Peyer's patch (tissue), 4 donors: ENCODE results near the gene GMPPA. TPM values are rescaled to one million over a fixed set of nuclear protein-coding genes. Genes with fewer than 3 reads are reported as not detected.

ENCODE experiments used
- DNase-seq, 3 donors: peaks; one replicate each; pipeline ENCODE4 v3.0.0-alpha.2; 2017 to 2019
- H3K27ac ChIP-seq, 4 donors: fragments of 200-600 bp; sonication (generic); one replicate each; pipeline ENCODE4 v1.5.1; 2016 to 2019
- H3K27me3 ChIP-seq, 2 donors: fragments of 200-600 bp; sonication (generic); one replicate each; pipeline ENCODE4 v1.5.1; 2019
- H3K36me3 ChIP-seq, 3 donors: fragments of 200-600 bp; sonication (generic); one replicate each; pipeline ENCODE4 v1.5.1; 2016 to 2019
- H3K4me1 ChIP-seq, 4 donors: fragments of 200-600 bp; sonication (generic); one replicate each; pipeline ENCODE4 v1.5.1; 2016 to 2019
- H3K4me3 ChIP-seq, 4 donors: fragments of 200-600 bp; sonication (generic); 1 replicate in 3 of 4; 2 replicates in 1 of 4; pipeline ENCODE4 v1.5.1; 2016 to 2019; ENCODE audit warnings: mild to moderate bottlenecking in 1 of 4
- H3K9me3 ChIP-seq, 4 donors: fragments of 200-600 bp; sonication (generic); one replicate each; pipeline ENCODE4 v1.5.1; 2016 to 2019; ENCODE audit warnings: mild to moderate bottlenecking in 1 of 4
- CTCF ChIP-seq, 6 experiments: fragments of 450-650 bp in 4 of 6; fragments of 200-600 bp in 2 of 6; sonication (generic) in 1 of 6; IDR thresholded peaks; one replicate each; pipeline ENCODE4 v1.5.1; 2017 to 2019; ENCODE audit warnings: antibody characterized with exemption in 6 of 6, mild to moderate bottlenecking in 3 of 6, moderate library complexity in 1 of 6
- POLR2A ChIP-seq, 2 donors: fragments of 450-650 bp; IDR thresholded peaks; one replicate each; pipeline ENCODE4 v1.5.1; 2017; ENCODE audit warnings: antibody characterized with exemption in 2 of 2, mild to moderate bottlenecking in 2 of 2, moderate library complexity in 2 of 2
- total RNA-seq, 4 donors: library from RNA; depleted of rRNA; stranded (reverse); fragments of >200 nt; gene quantifications; one replicate each; pipeline ENCODE4 v1.1.0, GENCODE V29; 2016

GMPPA gene
- total RNA-seq, 4 donors from 2014 or later, result 35.0 to 69.6 (median 38.9) TPM

- TF ChIP-seq CTCF (IDR thresholded peaks at IDR 0.05) (peak; percentile 85 to 99 (median 97)), POLR2A (IDR thresholded peaks at IDR 0.05) (no peak)
- H3K4me1 ChIP-seq, result no peaks in the 10 kb centered on the region
- H3K9me3 ChIP-seq, result no peaks in the 10 kb centered on the region
- no peak overlapping the region for H3K4me3 ChIP-seq
- no peaks in the 10 kb centered on the region for H3K36me3 ChIP-seq
- DNase-seq, result peak; percentile 67 to 91 (median 88)
- no peak overlapping the region for H3K27ac ChIP-seq
- H3K27me3 ChIP-seq, result no peaks in the 10 kb centered on the region
Measured at GRCh38 chr2:219530048-219530963, 31.6 kb downstream of the GMPPA start.

- H3K36me3 ChIP-seq, result no peaks in the 10 kb centered on the region
- H3K9me3 ChIP-seq, result no peaks in the 10 kb centered on the region
- TF ChIP-seq CTCF (IDR thresholded peaks at IDR 0.05), result no peak
- TF ChIP-seq POLR2A (IDR thresholded peaks at IDR 0.05), result no peak
- no peak for DNase-seq
- no peak overlapping the region for H3K27ac ChIP-seq
- H3K27me3 ChIP-seq, result no peaks in the 10 kb centered on the region
- no peak overlapping the region for H3K4me3 ChIP-seq
- no peaks in the 10 kb centered on the region for H3K4me1 ChIP-seq
Measured at GRCh38 chr2:219531639-219532377, 33.1 kb downstream of the GMPPA start.

DNA sequence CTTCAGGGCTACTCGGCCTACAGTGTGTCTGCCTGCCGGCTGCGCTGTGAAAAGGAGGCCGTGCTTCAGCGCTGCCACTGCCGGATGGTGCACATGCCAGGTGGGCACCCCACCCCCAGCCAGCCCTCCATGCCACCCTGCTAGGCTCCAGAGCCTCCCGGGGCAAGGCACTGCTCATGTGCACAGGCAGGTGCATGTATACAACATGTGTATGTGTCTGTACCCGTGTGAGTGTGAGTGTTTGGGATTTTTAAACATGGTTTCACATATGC lies 33.6 kb downstream of the GMPPA start:
- no peak overlapping the region for H3K4me3 ChIP-seq
- no peaks in the 10 kb centered on the region for H3K27me3 ChIP-seq
- no peaks in the 10 kb centered on the region for H3K4me1 ChIP-seq
- TF ChIP-seq POLR2A (IDR thresholded peaks at IDR 0.05) (no peak), CTCF (IDR thresholded peaks at IDR 0.05) (no peak)
- H3K9me3 ChIP-seq, result no peaks in the 10 kb centered on the region
- no peak for DNase-seq
- H3K27ac ChIP-seq, result no peak overlapping the region
- H3K36me3 ChIP-seq, result no peaks in the 10 kb centered on the region

- no peak overlapping the region for H3K4me3 ChIP-seq
- no peaks in the 10 kb centered on the region for H3K9me3 ChIP-seq
- H3K27ac ChIP-seq, result no peak overlapping the region
- H3K4me1 ChIP-seq, result no peaks in the 10 kb centered on the region
- TF ChIP-seq POLR2A (IDR thresholded peaks at IDR 0.05) (no peak), CTCF (IDR thresholded peaks at IDR 0.05) (no peak)
- peaks cover 0 to 3% (median 0%) of the 10 kb centered on the region in 3 donors for H3K36me3 ChIP-seq
- no peak for DNase-seq
- H3K27me3 ChIP-seq, result no peaks in the 10 kb centered on the region
Measured at GRCh38 chr2:219533930-219534661, 35.4 kb downstream of the GMPPA start.

DNA sequence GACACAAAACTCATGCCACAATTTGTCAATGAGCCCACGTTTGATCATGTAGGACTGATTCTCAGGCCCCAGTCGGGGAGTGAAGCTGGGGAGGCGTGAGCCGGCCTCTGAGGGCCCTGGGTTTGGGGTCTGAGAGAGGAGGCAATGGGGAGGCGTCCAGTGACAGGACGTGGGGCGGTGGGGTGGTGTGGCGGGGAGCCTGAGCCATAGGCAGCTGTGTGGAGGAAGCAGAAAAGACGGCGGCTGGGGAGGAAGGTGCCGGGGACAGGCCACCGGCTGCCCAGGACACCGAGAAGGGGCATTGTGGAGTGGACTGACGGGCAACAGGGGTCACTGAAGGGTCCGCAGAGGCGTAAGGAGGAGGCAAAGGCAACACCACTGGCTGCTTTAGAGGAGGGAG lies 37.7 kb downstream of the GMPPA start:
- no peaks in the 10 kb centered on the region for H3K9me3 ChIP-seq
- peaks cover 0 to under 1% (median 0%) of the 10 kb centered on the region in 4 donors for H3K4me1 ChIP-seq
- H3K27ac ChIP-seq, result no peak overlapping the region
- no peak for DNase-seq
- H3K27me3 ChIP-seq, result no peaks in the 10 kb centered on the region
- peaks cover 0 to 26% (median 0%) of the 10 kb centered on the region in 3 donors for H3K36me3 ChIP-seq
- H3K4me3 ChIP-seq, result no peak overlapping the region
- no peak for TF ChIP-seq CTCF (IDR thresholded peaks at IDR 0.05)
- no peak for TF ChIP-seq POLR2A (IDR thresholded peaks at IDR 0.05)
